Breast epithelium (tissue), 4 donors: ENCODE data around the gene ZCRB1. TPM values are rescaled to one million over a fixed set of nuclear protein-coding genes. Genes with fewer than 3 reads are reported as not detected.

Experiments used
- DNase-seq, 2 donors: peaks; one replicate each; pipeline ENCODE4 v3.0.0-alpha.2; 2019; ENCODE audit warnings: low spot score in 2 of 2
- H3K27ac ChIP-seq, 2 donors: fragments of 200-600 bp; sonication (generic) in 1 of 2; one replicate each; pipeline ENCODE4 v1.5.1; 2016 to 2019; ENCODE audit warnings: mild to moderate bottlenecking in 1 of 2
- H3K27me3 ChIP-seq, 2 donors: fragments of 200-600 bp; sonication (generic) in 1 of 2; one replicate each; pipeline versions ENCODE4 v1.5.1 to v1.6.0; 2017 to 2019; ENCODE audit warnings: control low read depth in 1 of 2, mild to moderate bottlenecking in 1 of 2
- H3K36me3 ChIP-seq: fragments of 200-600 bp; one replicate; pipeline ENCODE4 v1.5.1; 2019
- H3K4me1 ChIP-seq, 2 donors: fragments of 200-600 bp; sonication (generic); one replicate each; pipeline ENCODE4 v1.5.1; 2016 to 2019; ENCODE audit warnings: control low read depth in 1 of 2
- H3K4me3 ChIP-seq, 3 donors: fragments of 200-600 bp; sonication (generic); 1 replicate in 2 of 3; 2 replicates in 1 of 3; pipeline ENCODE4 v1.5.1; 2016 to 2019; ENCODE audit warnings: mild to moderate bottlenecking in 3 of 3, moderate library complexity in 2 of 3
- H3K9me3 ChIP-seq, 2 donors: fragments of 200-600 bp; sonication (generic) in 1 of 2; one replicate each; pipeline ENCODE4 v1.5.1; 2016 to 2019; ENCODE audit warnings: control low read depth in 1 of 2
- POLR2A ChIP-seq: fragments of 450-650 bp; IDR thresholded peaks from one replicate; pipeline ENCODE4 v1.6.1; 2016; ENCODE audit warnings: antibody characterized with exemption, mild to moderate bottlenecking, moderate library complexity
- POLR2AphosphoS5 ChIP-seq, 3 donors: sonication (generic); formaldehyde crosslinking; IDR thresholded peaks; one replicate each; pipeline ENCODE4 v1.6.1; 2017; ENCODE audit warnings: antibody characterized with exemption in 3 of 3
- intact Hi-C: fragments of 100-400 bp; cut with DNase I; formaldehyde crosslinking; loops from one replicate; pipeline ENCODE4 v1.15.1; 2023; ENCODE audit warnings: low total_unique reads
- total RNA-seq, 3 donors: library from RNA; depleted of rRNA; stranded (reverse); fragments of >200 nt; gene quantifications; one replicate each; pipeline ENCODE4 v1.1.0, GENCODE V29; 2016
- TF ChIP-seq, protein P1 (sequence below), 3 donors: fragments of 450-650 bp; IDR thresholded peaks; one replicate each; pipeline ENCODE4 v1.5.1; 2016 to 2017; ENCODE audit warnings: antibody characterized with exemption in 3 of 3, mild to moderate bottlenecking in 3 of 3, moderate library complexity in 3 of 3

Gene ZCRB1
- total RNA-seq, 3 donors from 2014 or later = 28.0 to 34.9 (median 31.8) TPM

GRCh38 chr12:42315108-42315507, 10.8 kb downstream of the ZCRB1 start:
- H3K36me3 ChIP-seq = no peaks in the 10 kb centered on the region
- no peak for DNase-seq
- intact Hi-C loops = no loop called here

GRCh38 chr12:42309996-42310395, 15.9 kb downstream of the ZCRB1 start:
- DNase-seq = no peak
- Histone ChIP-seq H3K27me3 (no peaks in the 10 kb centered on the region), H3K9me3 (no peaks in the 10 kb centered on the region), H3K4me1 (no peaks in the 10 kb centered on the region), H3K27ac (no peak overlapping the region), H3K36me3 (no peaks in the 10 kb centered on the region), H3K4me3 (no peak overlapping the region)
- TF ChIP-seq POLR2AphosphoS5 (IDR thresholded peaks at IDR 0.05) = no peak
- TF ChIP-seq, protein P1, sequence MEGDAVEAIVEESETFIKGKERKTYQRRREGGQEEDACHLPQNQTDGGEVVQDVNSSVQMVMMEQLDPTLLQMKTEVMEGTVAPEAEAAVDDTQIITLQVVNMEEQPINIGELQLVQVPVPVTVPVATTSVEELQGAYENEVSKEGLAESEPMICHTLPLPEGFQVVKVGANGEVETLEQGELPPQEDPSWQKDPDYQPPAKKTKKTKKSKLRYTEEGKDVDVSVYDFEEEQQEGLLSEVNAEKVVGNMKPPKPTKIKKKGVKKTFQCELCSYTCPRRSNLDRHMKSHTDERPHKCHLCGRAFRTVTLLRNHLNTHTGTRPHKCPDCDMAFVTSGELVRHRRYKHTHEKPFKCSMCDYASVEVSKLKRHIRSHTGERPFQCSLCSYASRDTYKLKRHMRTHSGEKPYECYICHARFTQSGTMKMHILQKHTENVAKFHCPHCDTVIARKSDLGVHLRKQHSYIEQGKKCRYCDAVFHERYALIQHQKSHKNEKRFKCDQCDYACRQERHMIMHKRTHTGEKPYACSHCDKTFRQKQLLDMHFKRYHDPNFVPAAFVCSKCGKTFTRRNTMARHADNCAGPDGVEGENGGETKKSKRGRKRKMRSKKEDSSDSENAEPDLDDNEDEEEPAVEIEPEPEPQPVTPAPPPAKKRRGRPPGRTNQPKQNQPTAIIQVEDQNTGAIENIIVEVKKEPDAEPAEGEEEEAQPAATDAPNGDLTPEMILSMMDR (IDR thresholded peaks at IDR 0.05) = no peak
- TF ChIP-seq POLR2A = no peak
- intact Hi-C loops = no loop called here

More at GRCh38 chr12:42315108-42315507, 10.8 kb downstream of the ZCRB1 start:
- H3K4me3 ChIP-seq = no peak overlapping the region
- no peaks in the 10 kb centered on the region for H3K4me1 ChIP-seq
- no peaks in the 10 kb centered on the region for H3K9me3 ChIP-seq
- H3K27me3 ChIP-seq = no peaks in the 10 kb centered on the region
- no peak overlapping the region for H3K27ac ChIP-seq
- TF ChIP-seq POLR2A (no peak), POLR2AphosphoS5 (IDR thresholded peaks at IDR 0.05) (no peak)
- TF ChIP-seq, protein P1 (IDR thresholded peaks at IDR 0.05) = no peak

- no peak overlapping the region for H3K27ac ChIP-seq
- H3K9me3 ChIP-seq = no peaks in the 10 kb centered on the region
- intact Hi-C loops = no loop called here
- H3K4me3 ChIP-seq = no peak overlapping the region
- no peak for TF ChIP-seq POLR2A
- no peak for TF ChIP-seq POLR2AphosphoS5 (IDR thresholded peaks at IDR 0.05)
- TF ChIP-seq, protein P1 (IDR thresholded peaks at IDR 0.05) = no peak
- H3K4me1 ChIP-seq = no peaks in the 10 kb centered on the region
- H3K27me3 ChIP-seq = no peaks in the 10 kb centered on the region
- H3K36me3 ChIP-seq = no peaks in the 10 kb centered on the region
- no peak for DNase-seq
Observed at GRCh38 chr12:42308390-42308789, 17.5 kb downstream of the ZCRB1 start.

GRCh38 chr12:42306297-42306696, 19.6 kb downstream of the ZCRB1 start:
- H3K9me3 ChIP-seq = no peaks in the 10 kb centered on the region
- DNase-seq = no peak
- intact Hi-C loops = no loop called here
- no peak overlapping the region for H3K4me3 ChIP-seq
- no peaks in the 10 kb centered on the region for H3K27me3 ChIP-seq
- no peak overlapping the region for H3K27ac ChIP-seq
- no peak for TF ChIP-seq POLR2AphosphoS5 (IDR thresholded peaks at IDR 0.05)
- TF ChIP-seq, protein P1 (IDR thresholded peaks at IDR 0.05) = no peak
- H3K36me3 ChIP-seq = no peaks in the 10 kb centered on the region
- no peaks in the 10 kb centered on the region for H3K4me1 ChIP-seq

- Histone ChIP-seq H3K4me1 (no peaks in the 10 kb centered on the region), H3K9me3 (no peaks in the 10 kb centered on the region), H3K36me3 (no peaks in the 10 kb centered on the region), H3K27me3 (no peaks in the 10 kb centered on the region), H3K27ac (no peak overlapping the region), H3K4me3 (no peak overlapping the region)
- DNase-seq = no peak
- intact Hi-C loops = no loop called here
- TF ChIP-seq, protein P1 (IDR thresholded peaks at IDR 0.05) = no peak
- no peak for TF ChIP-seq POLR2AphosphoS5 (IDR thresholded peaks at IDR 0.05)
- TF ChIP-seq POLR2A = no peak
Observed at GRCh38 chr12:42299392-42300308, 26.2 kb downstream of the ZCRB1 start.
